ENCODE measurements around the gene STX11.

- TF ChIP-seq POLR2A (IDR thresholded peaks at IDR 0.05; ENCODE audit: low read length): no peak
- no peak for TF ChIP-seq CHD4 (IDR thresholded peaks at IDR 0.05; ENCODE audit: borderline replicate concordance)
- TF ChIP-seq HOXB13 (CRISPR knock-in tag; IDR thresholded peaks at IDR 0.05; ENCODE audit: low read depth): no peak
- TF ChIP-seq CEBPB (IDR thresholded peaks at IDR 0.05): no peak
- TF ChIP-seq CTCF (IDR thresholded peaks at IDR 0.05): no peak
Measured at GRCh38 chr6:144211160-144211559, 60.8 kb downstream of the STX11 start.

Data from A549 (cell line).